Measurements from ENCODE around the gene PRELID1. TPM values are rescaled to one million over a fixed set of nuclear protein-coding genes. Genes with fewer than 3 reads are reported as not detected.
A peak's percentile ranks its signal among the peaks of the same experiment; 100 is the strongest.

PRELID1 gene
- total RNA-seq, 2 donors from 2014 or later: 63.3 to 91.8 TPM

GRCh38 chr5:177310332-177310731 is 6.7 kb downstream of the PRELID1 start:
- peaks cover 67% of the 10 kb centered on the region for H3K4me1 ChIP-seq
- WGBS, 2 donors: 87 to 91% methylated on average over 7 to 11 of the region's 13 CpGs
- DNase-seq: no peak

GRCh38 chr5:177310757-177311391 is 7.3 kb downstream of the PRELID1 start:
- 41 to 54% methylated on average over 15 to 20 of the region's 20 CpGs for WGBS, 2 donors
- H3K36me3 ChIP-seq (replicated peaks in 1 of 2; ENCODE audit: insufficient read depth in 1 of 2, low read depth in 2 of 2): peaks cover 0 to 8% of the 10 kb centered on the region in 2 donors
- DNase-seq: no peak
- TF ChIP-seq POLR2A (IDR thresholded peaks at IDR 0.05) (no peak), CTCF (IDR thresholded peaks at IDR 0.05) (no peak)
- H3K4me3 ChIP-seq: no peak overlapping the region
- H3K27ac ChIP-seq: peak overlapping the region in 1 of 4 donors; percentile 69
- no peaks in the 10 kb centered on the region for H3K9me3 ChIP-seq
- ATAC-seq: no peak
- no peaks in the 10 kb centered on the region for H3K27me3 ChIP-seq
- H3K4me1 ChIP-seq: peaks cover 62% of the 10 kb centered on the region
- intact Hi-C loops (cut with DNase I): loop anchor here (5.0 to 10.0 kb wide), 2 partner anchors 66 to 164 kb away; partner anchors contain the start of gene DBN1

More at GRCh38 chr5:177310332-177310731, 6.7 kb downstream of the PRELID1 start:
- peaks cover 0 to 8% of the 10 kb centered on the region in 2 donors for H3K36me3 ChIP-seq (replicated peaks in 1 of 2; ENCODE audit: insufficient read depth in 1 of 2, low read depth in 2 of 2)
- ATAC-seq: no peak
- intact Hi-C loops (cut with DNase I): loop anchor here (5.0 to 10.0 kb wide), 2 partner anchors 67 to 164 kb away; partner anchors contain the start of gene DBN1
- no peak for TF ChIP-seq POLR2A (IDR thresholded peaks at IDR 0.05)
- no peak for TF ChIP-seq CTCF (IDR thresholded peaks at IDR 0.05)
- no peaks in the 10 kb centered on the region for H3K27me3 ChIP-seq
- H3K9me3 ChIP-seq: no peaks in the 10 kb centered on the region
- peak overlapping the region in 1 of 4 donors; percentile 69 for H3K27ac ChIP-seq
- no peak overlapping the region for H3K4me3 ChIP-seq

- intact Hi-C loops (cut with DNase I): loop anchor here (5.0 to 10.0 kb wide), 2 partner anchors 66 to 163 kb away; partner anchors contain the start of gene DBN1
- Histone ChIP-seq H3K9me3 (no peaks in the 10 kb centered on the region), H3K36me3 (replicated peaks in 1 of 2; ENCODE audit: insufficient read depth in 1 of 2, low read depth in 2 of 2) (peaks cover 0 to 4% of the 10 kb centered on the region in 2 donors), H3K4me1 (peaks cover 59% of the 10 kb centered on the region), H3K27me3 (no peaks in the 10 kb centered on the region), H3K27ac (peak overlapping the region in 3 of 4 donors; percentile 30 to 62 (median 56)), H3K4me3 (no peak overlapping the region)
- TF ChIP-seq POLR2A (IDR thresholded peaks at IDR 0.05) (no peak), CTCF (IDR thresholded peaks at IDR 0.05) (no peak)
- DNase-seq: peak in 1 of 4 donors; percentile 40
- WGBS, 2 donors: 31 to 40% methylated on average over 1 to 22 of the region's 23 CpGs
- ATAC-seq: no peak
Observed at GRCh38 chr5:177311392-177311722, 7.8 kb downstream of the PRELID1 start.

GRCh38 chr5:177311723-177312648 is 8.4 kb downstream of the PRELID1 start, which contains the start of gene MXD3:
Gene MXD3 (minus strand): TSS chr5:177311898. CDS start chr5:177311830, 68 bp downstream.
- ATAC-seq: peak; percentile 81
- Histone ChIP-seq H3K4me1 (peaks cover 59% of the 10 kb centered on the region), H3K27ac (peak within 1 kb of the TSS in 3 of 4 donors; percentile 30 to 62 (median 56)), H3K9me3 (no peaks in the 10 kb centered on the region), H3K27me3 (no peaks in the 10 kb centered on the region), H3K4me3 (no peak within 1 kb of the TSS), H3K36me3 (replicated peaks in 1 of 2; ENCODE audit: insufficient read depth in 1 of 2, low read depth in 2 of 2) (no peaks in the 10 kb centered on the region)
- intact Hi-C loops (cut with DNase I): loop anchor here (5.0 to 10.0 kb wide), 2 partner anchors 65 to 163 kb away; partner anchors contain the start of gene DBN1
- TF ChIP-seq CTCF (IDR thresholded peaks at IDR 0.05) (no peak), POLR2A (IDR thresholded peaks at IDR 0.05) (no peak)
- DNase-seq: peak; percentile 93 to 97 (median 97)
- 8 to 18% methylated on average over 24 to 76 of the region's 78 CpGs for WGBS, 2 donors
